ENCODE data around the gene VSTM4. TPM values are rescaled to one million over a fixed set of nuclear protein-coding genes. Genes with fewer than 3 reads are reported as not detected.

VSTM4 gene
- total RNA-seq, 4 donors from 2014 or later, result 1.8 to 4.0 (median 2.6) TPM

- DNase-seq, result no peak
- H3K27ac ChIP-seq, result no peak overlapping the region
Observed at GRCh38 chr10:49107111-49107886, 8.0 kb downstream of the VSTM4 start.

DNA sequence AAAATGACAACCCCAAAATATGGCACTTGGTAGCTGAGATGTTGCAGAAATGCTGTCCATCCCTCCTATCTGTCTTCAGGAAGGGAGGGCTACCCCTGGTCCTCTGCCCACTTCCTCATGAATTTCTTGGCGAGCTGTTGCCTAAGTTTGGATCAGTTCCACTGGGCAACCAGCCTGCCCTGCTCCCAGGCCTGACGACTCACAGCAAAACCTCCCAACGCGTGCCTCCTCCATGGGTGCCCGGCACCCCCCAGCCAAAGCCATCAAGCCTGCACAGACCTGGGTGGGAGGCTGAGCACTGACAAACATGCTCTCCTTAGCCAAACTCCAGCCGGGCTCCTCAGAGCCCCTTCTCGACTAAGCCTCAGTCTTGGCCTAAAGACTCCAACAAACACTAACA is 8.9 kb downstream of the VSTM4 start:
- in situ Hi-C loops (cut with MboI; ENCODE audit: low sequenced_read_pairs in 4 of 4), result no loop called here
- intact Hi-C loops (cut with DNase I; ENCODE audit: low total_unique reads), result no loop called here

More at GRCh38 chr10:49107111-49107886, 8.0 kb downstream of the VSTM4 start:
- intact Hi-C loops (cut with DNase I; ENCODE audit: low total_unique reads), result no loop called here
- H3K27me3 ChIP-seq, result no peaks in the 10 kb centered on the region
- H3K4me3 ChIP-seq, result no peak overlapping the region
- H3K36me3 ChIP-seq, result no peaks in the 10 kb centered on the region
- no peak for ATAC-seq
- peaks cover 29 to 32% of the 10 kb centered on the region in 2 donors for H3K4me1 ChIP-seq
- in situ Hi-C loops (cut with MboI; ENCODE audit: low sequenced_read_pairs in 4 of 4), result no loop called here
- TF ChIP-seq, protein P1, sequence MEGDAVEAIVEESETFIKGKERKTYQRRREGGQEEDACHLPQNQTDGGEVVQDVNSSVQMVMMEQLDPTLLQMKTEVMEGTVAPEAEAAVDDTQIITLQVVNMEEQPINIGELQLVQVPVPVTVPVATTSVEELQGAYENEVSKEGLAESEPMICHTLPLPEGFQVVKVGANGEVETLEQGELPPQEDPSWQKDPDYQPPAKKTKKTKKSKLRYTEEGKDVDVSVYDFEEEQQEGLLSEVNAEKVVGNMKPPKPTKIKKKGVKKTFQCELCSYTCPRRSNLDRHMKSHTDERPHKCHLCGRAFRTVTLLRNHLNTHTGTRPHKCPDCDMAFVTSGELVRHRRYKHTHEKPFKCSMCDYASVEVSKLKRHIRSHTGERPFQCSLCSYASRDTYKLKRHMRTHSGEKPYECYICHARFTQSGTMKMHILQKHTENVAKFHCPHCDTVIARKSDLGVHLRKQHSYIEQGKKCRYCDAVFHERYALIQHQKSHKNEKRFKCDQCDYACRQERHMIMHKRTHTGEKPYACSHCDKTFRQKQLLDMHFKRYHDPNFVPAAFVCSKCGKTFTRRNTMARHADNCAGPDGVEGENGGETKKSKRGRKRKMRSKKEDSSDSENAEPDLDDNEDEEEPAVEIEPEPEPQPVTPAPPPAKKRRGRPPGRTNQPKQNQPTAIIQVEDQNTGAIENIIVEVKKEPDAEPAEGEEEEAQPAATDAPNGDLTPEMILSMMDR (IDR thresholded peaks at IDR 0.05 in 4 of 5, conservative IDR thresholded peaks at IDR 0.05 in 1 of 5), result no peak
- H3K9me3 ChIP-seq, result no peaks in the 10 kb centered on the region

DNA sequence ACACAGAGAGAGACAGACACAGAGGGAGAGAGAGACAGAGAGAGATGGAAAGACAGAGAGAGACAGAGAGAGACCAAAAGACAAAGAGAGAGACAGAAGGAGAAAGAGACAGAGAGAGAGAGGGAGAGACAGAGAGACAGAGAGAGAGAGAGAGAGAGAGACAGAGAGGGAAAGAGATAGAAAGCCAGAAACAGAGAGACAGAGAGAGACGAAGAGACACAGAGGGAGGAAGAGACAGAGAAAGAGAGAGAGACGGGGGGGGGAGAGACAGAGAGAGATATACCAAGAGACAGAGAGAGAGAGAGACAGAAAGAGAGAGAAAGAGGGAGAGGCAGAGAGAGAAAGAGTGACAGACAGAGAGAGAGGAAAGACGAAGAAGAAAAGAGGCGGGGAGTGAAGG is 10.2 kb downstream of the VSTM4 start:
- no peak for DNase-seq
- peaks cover 22 to 25% of the 10 kb centered on the region in 2 donors for H3K4me1 ChIP-seq
- no peaks in the 10 kb centered on the region for H3K9me3 ChIP-seq
- H3K27ac ChIP-seq, result no peak overlapping the region
- no peak for ATAC-seq
- intact Hi-C loops (cut with DNase I; ENCODE audit: low total_unique reads), result no loop called here
- no peaks in the 10 kb centered on the region for H3K27me3 ChIP-seq
- H3K4me3 ChIP-seq, result no peak overlapping the region
- TF ChIP-seq, protein P1 (IDR thresholded peaks at IDR 0.05 in 4 of 5, conservative IDR thresholded peaks at IDR 0.05 in 1 of 5), result no peak
- no peak for TF ChIP-seq POLR2A (IDR thresholded peaks at IDR 0.05)
- no peaks in the 10 kb centered on the region for H3K36me3 ChIP-seq
- in situ Hi-C loops (cut with MboI; ENCODE audit: low sequenced_read_pairs in 4 of 4), result no loop called here

More for the DNA sequence above, 8.9 kb downstream of the VSTM4 start:
- no peaks in the 10 kb centered on the region for H3K9me3 ChIP-seq
- no peak for ATAC-seq
- no peak overlapping the region for H3K4me3 ChIP-seq
- H3K27ac ChIP-seq, result no peak overlapping the region
- H3K36me3 ChIP-seq, result no peaks in the 10 kb centered on the region
- H3K27me3 ChIP-seq, result no peaks in the 10 kb centered on the region
- peaks cover 29 to 32% of the 10 kb centered on the region in 2 donors for H3K4me1 ChIP-seq
- no peak for TF ChIP-seq POLR2A (IDR thresholded peaks at IDR 0.05)
- TF ChIP-seq, protein P1 (IDR thresholded peaks at IDR 0.05 in 4 of 5, conservative IDR thresholded peaks at IDR 0.05 in 1 of 5), result no peak
- no peak for DNase-seq

DNA sequence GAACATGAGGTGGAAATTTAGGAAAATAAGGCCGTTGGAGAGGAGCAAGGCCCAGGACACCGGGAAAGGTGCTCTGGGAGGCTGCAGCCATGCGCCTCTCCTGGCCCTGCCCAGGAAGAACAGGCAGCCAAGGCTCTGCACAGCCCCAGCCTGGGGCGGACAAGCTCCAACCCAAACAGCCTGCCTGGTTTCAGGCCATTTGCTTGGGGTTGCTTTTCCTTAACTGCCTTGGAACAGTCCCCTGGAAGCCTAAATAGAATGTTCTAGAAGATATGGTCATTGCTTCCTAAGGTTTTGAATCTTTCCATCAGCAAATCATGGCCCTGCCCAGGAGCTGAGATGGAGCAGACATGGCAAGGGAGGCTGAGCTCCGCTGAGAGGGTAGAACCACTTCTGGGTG is 11.0 kb downstream of the VSTM4 start:
- H3K4me3 ChIP-seq, result no peak overlapping the region
- no peaks in the 10 kb centered on the region for H3K9me3 ChIP-seq
- no peaks in the 10 kb centered on the region for H3K27me3 ChIP-seq
- ATAC-seq (no peak), DNase-seq (no peak)
- intact Hi-C loops (cut with DNase I; ENCODE audit: low total_unique reads), result no loop called here
- TF ChIP-seq, protein P1 (IDR thresholded peaks at IDR 0.05 in 4 of 5, conservative IDR thresholded peaks at IDR 0.05 in 1 of 5), result no peak
- TF ChIP-seq POLR2A (IDR thresholded peaks at IDR 0.05), result no peak
- peaks cover 16 to 19% of the 10 kb centered on the region in 2 donors for H3K4me1 ChIP-seq
- no peak overlapping the region for H3K27ac ChIP-seq
- H3K36me3 ChIP-seq, result no peaks in the 10 kb centered on the region
- in situ Hi-C loops (cut with MboI; ENCODE audit: low sequenced_read_pairs in 4 of 4), result no loop called here
